ENCODE measurements around the gene ACKR3. TPM values are rescaled to one million over a fixed set of nuclear protein-coding genes. Genes with fewer than 3 reads are reported as not detected.

ACKR3 gene
- total and polyA plus RNA-seq, 2 donors (not counting 1 experiment from before 2014, with no cell fraction given): 7.1 to 15.3 TPM

- WGBS (ENCODE audit: insufficient coverage): 80% methylated on average over 1 of the region's 3 CpGs
Measured at GRCh38 chr2:236557306-236558030, 12.2 kb upstream of the ACKR3 start.

More at GRCh38 chr2:236557306-236558030, 12.2 kb upstream of the ACKR3 start:
- Histone ChIP-seq H2AFZ (ENCODE audit: insufficient read depth, low read depth, low read length, poor library complexity, severe bottlenecking) (no peak overlapping the region), H3K4me3 (ENCODE audit: control extremely low read depth in 1 of 5, extremely low read depth in 1 of 5, insufficient read depth in 1 of 5, low read depth in 2 of 5, low read length in 4 of 5) (no peak overlapping the region), H3K79me2 (ENCODE audit: control insufficient read depth, insufficient read depth, low read length) (no peaks in the 10 kb centered on the region), H3K4me2 (replicated peaks; ENCODE audit: low read depth, low read length, poor library complexity, severe bottlenecking) (no peak overlapping the region), H3K9me3 (ENCODE audit: control extremely low read depth in 1 of 3, control insufficient read depth in 2 of 3, insufficient read depth in 1 of 3, low read length in 2 of 3) (peaks cover 0 to 16% (median 8%) of the 10 kb centered on the region in 3 donors), H4K20me1 (ENCODE audit: control insufficient read depth, insufficient read depth, low read length, poor library complexity, severe bottlenecking) (no peaks in the 10 kb centered on the region), H3K27me3 (replicated peaks in 1 of 4; ENCODE audit: control extremely low read depth in 1 of 4, control insufficient read depth in 3 of 4, insufficient read depth in 4 of 4, low read length in 3 of 4) (no peaks in the 10 kb centered on the region), H3K27ac (ENCODE audit: low read length in 2 of 2) (no peak overlapping the region), H3K4me1 (ENCODE audit: control insufficient read depth in 2 of 2, insufficient read depth in 2 of 2, low read length in 2 of 2) (peaks cover 25% of the 10 kb centered on the region in 2 donors), H3K9ac (ENCODE audit: low read length) (no peak overlapping the region), H3K36me3 (replicated peaks in 1 of 2; ENCODE audit: control extremely low read depth in 1 of 2, control insufficient read depth in 1 of 2, extremely low read depth in 1 of 2, insufficient read depth in 2 of 2, low read length in 1 of 2) (no peaks in the 10 kb centered on the region)
- POLR2A ChIA-PET: interaction anchor here (1.9 kb wide), 1 partner anchor 12 kb away, joined by 4 read pairs; the partner anchor contains the start of gene ACKR3
- H3K4me1 Mint-ChIP-seq: peaks cover 38% of the 10 kb centered on the region
- no peaks in the 10 kb centered on the region for H3K27me3 Mint-ChIP-seq
- TF ChIP-seq EZH2 (IDR thresholded peaks at IDR 0.05; ENCODE audit: borderline replicate concordance, insufficient read depth, low read depth, low read length, poor library complexity, severe bottlenecking) (no peak), CTCF (IDR thresholded peaks at IDR 0.05) (no peak)
- DNase-seq: no peak
- CTCF ChIA-PET: interaction anchor here (0.7 to 2.6 kb wide), 4 partner anchors 11 to 45 kb away, joined by 3 to 22 read pairs (median 4); partner anchors contain the start of gene ACKR3
- H3K27ac Mint-ChIP-seq: no peak overlapping the region
- no peak overlapping the region for H3K4me3 Mint-ChIP-seq
- peaks cover 4% of the 10 kb centered on the region for H3K9me3 Mint-ChIP-seq (ENCODE audit: insufficient read depth)
- intact Hi-C loops (cut with micrococcal nuclease): no loop called here
- no peak for ATAC-seq (ENCODE audit: low read depth)
